NCI-H2227 (cell line): ENCODE results near the gene SYNE2.

Experiments
- DNase-seq: peaks from one replicate; lab custom pipeline; 2025; ENCODE audit not compliant: unreplicated experiment; lab: John Stamatoyannopoulos, UW

Gene SYNE2

DNA sequence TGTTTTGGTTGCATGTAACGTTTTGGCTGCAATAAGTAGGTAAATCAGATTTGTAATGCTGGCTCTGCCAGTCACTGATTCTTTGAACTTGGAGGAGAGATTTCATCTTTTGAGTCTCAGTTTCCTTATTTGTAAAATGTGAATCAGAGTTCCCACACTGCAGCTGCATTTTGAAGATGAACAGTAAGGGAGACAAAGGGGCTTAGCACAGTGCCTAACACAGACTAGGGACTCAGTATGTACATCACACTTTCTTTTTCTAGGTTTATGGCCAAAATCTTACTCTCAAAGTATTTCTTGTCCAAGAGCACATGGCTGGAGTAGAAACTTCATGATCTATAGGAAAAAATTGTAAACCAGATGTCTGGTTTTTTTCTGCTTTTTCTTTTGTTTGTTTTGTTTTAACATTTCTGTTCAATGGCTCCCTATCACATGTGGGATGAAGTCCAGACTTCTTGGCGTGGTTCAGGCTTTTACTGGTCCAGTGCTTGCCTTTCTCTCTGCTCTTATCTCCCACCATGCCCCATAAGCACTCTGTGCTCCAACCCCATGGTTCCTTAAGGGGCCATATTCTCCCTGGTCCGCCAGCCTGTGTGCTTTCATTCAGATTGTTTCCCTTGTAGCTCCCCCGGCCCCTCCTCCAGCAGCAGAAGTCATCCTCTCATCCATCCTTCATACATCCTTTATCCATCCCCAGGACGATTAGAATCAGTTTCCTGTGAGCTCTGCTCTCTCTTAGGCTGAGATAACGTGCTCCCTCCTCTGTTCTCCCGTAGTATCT lies 58.0 kb downstream of the SYNE2 start:
- DNase-seq: no peak

DNA sequence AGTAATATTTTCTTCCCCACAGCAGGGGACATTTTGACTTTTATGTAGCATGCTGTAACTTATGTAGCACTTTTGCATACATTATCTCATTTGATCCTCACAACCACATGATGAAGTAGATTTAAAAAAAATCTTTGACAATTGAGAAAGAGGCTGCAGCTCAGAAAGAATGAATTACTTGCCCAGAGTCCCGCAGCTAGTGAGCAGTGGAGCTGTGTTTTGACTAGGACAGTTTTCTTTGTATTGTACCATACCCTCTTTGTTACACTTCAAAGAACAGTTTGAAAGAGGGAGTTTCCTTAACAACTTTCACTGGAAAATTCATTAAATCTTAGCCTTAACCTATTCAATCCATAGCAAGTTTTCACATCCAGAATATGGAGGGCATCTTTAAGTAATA lies 58.6 kb downstream of the SYNE2 start:
- no peak for DNase-seq

DNA sequence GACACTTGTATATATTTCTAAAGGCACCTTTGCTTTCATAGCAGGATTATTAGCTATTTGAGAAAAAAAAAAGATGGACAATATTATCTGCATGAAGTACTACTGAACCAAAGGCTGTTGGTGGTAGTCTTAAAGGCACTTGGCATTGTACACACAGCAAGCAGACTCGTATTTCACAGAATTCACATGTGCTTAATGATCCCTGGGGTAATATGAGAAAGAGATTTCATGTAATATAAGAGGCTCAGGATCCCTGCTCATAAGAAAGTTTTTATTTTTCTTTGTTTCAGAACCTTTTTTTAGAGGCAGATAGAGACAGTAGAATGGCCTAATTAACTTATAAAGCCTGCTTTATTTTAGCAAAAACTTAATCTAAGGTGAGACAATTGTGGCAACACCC lies 59.5 kb downstream of the SYNE2 start:
- no peak for DNase-seq

GRCh38 chr14:63918411-63918810 lies 65.6 kb downstream of the SYNE2 start:
- DNase-seq: no peak

- DNase-seq: no peak
These were observed 70.1 kb downstream of the SYNE2 start for GRCh38 chr14:63922696-63923421.

- no peak for DNase-seq
These were observed 70.6 kb downstream of the SYNE2 start for GRCh38 chr14:63923422-63923752.

DNA sequence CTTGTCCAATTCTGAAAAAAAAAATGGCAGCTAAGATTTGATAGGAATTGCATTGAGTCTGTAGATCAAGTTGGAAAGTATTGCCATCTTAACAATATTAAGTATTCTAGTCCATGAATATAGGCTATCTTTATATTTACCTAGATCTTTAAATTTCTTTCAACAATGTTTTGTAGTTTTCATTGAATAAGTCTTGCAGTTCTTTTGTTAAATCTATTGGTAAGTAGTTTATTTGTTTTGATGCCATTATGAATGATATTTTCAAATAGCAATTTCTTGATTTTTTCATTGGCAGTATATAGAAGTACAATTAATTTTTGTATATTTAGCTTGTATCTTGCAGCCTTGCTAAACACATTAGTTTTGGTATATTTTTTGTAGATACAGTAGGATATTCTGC lies 71.6 kb downstream of the SYNE2 start:
- DNase-seq: no peak

GRCh38 chr14:63926641-63927040 lies 73.8 kb downstream of the SYNE2 start:
- DNase-seq: no peak

DNA sequence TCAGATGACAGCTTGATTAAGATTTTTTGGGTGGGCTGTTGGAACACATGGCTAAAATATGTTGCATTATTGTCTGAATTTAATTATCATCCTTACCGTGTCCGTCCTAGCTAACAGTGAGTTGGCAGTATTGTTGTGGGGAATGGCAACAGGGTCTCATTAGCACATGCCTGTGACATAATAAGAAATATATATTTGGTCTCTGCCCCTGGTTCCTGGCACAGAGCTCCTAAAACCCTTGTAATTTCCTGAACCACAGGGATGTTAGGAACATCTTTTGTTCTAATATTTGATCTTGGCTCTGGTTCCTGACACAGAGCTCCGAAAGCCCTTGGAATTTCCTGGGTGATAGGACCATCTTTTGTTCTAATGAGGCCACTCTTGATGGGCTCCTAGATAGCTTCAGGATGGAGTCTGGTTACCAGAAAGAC lies 76.0 kb downstream of the SYNE2 start:
- DNase-seq: no peak

DNA sequence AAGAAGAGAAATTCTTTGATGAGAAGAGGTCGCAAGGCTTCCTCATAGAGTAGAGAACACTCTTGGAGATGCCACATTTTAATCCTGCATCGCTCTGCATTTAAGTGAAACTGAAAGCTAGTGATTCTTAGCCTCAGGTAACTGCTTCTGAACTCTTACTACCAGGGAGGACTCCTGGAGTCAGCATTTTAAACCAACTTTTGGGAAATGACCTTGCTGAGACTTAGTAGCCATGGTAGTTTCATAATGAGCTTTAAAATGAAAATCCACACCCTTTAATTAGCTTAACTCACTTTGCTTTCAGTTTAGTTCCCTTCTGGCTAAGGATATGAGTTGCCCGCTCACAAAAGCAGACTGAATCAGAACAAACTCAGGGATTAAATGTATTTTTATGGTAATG lies 80.3 kb downstream of the SYNE2 start:
- DNase-seq: no peak

DNA sequence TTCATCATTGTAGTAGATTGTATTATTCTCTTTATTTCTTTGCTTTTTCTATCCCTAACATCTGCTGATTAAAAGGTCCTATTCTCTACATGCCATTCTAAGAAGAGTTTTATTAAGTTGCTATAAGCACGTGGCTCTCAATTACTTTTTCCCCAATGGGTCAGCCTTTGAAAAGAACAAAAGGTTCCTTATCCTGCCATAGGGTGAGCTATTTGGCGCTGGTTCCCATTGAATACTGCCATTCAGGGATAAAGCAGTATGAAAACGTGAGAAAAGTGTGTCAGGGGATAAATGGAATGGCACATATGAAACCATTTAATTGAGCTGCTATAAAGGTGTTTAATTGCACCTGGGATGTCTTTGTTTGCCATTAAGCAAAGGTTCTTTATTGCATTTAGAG lies 80.9 kb downstream of the SYNE2 start:
- no peak for DNase-seq

DNA sequence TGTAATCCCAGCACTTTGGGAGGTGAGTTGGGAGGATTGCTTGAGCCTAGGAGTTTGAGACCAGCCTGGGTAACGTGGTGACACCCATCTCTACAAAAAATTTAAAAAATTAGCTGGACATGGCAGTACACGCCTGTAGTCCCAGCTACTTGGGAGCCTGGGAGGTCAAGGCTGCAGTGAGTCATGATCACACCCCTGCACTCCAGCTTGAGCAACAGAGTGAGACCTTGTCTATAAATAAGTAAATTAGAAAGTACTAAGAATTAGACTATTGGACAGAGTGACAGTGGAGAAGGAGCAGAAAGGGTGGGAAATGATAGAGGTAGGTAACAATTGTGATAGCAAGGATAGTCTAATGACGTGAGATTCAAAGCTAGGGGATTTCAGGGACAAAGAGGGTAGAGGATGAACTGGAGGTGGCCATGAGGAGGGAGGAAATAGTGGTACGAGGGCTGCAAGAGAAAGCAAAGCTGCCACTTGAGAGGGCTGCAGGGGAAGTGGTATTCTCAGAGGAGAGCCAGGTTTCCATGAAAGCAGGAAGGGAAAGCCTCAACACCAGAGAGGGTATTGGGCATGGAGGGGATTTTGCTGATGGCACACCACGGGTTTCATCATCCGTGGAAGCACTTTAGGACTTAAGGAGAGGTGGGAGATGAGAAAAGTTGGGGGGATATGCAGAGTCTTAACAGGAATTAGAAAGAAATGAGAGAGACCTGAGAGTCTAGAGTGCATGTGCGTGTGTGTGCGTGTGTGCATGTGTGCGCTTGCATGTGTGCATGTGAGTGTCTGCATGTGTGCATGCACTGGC lies 85.6 kb downstream of the SYNE2 start:
- DNase-seq: no peak

DNA sequence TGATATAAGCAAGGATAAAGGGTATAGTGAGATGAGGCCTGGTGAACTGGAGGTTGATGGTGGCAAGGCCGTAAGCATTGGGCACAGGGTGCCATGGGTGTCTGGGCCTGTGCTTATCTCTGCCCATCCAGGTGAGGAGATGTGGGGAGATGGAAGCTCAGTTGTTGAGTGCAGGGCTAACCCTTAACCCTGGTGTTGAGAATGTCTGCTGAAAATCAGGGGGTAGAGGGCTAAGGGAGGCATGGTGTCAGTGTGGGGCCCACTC lies 86.1 kb downstream of the SYNE2 start:
- DNase-seq: no peak

- DNase-seq: no peak
These were observed 87.6 kb downstream of the SYNE2 start for GRCh38 chr14:63940387-63940786.

DNA sequence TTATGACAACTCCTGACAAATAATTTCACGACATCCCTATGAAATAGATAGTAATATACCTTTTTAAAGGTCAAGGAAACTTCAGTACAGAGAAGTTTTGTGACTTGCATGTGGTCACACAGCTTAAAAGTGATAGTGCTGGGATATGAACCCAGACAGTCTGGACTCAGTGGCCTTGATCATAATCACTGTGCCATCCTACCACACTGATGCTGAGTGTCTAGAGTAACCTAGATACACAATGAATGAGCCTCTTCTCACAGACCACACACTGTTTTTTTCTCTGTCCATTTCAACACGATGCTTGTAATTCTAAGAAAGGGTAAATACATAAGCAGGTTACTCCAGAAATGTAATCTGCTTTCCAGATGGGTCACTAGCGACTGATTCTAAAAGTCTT lies 88.2 kb downstream of the SYNE2 start:
- DNase-seq: no peak

DNA sequence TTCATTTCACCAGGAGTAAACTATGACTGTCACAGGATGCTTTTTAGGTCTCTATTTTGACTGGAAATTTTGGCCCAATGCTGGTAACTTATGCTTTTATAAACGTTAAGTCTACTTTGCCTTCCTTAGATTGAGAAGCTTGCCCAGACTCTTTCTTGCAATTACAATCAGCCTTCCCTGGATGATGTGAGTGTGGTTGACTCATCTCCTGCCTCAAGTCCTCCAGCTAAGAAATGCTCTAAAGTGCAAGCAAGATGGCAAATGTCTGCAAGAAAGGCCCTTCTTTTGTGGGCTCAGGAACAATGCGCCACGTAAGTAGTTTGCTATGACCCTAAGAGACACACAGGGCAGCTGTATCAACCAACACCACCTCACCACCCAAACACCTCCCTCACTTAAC lies 96.9 kb downstream of the SYNE2 start:
- no peak for DNase-seq

DNA sequence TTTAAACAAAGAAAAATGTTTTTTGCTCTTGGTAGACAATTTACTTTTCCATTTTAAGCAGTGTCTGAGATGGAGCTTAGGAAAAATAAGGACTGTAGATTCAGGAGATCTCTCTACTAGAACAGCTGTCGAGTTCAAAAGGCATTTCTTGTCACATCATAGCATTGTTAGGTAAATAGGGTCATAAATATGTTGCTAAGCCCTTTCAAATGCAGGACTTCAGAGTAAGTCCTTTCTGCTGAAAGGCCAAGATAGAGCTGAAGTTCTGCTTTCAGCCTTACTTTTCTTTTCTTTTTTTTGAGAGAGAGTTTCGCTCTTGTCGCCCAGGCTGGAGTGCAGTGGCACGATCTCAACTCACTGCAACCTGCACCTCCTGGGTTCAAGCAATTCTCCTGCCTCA lies 98.2 kb downstream of the SYNE2 start:
- DNase-seq: no peak

- no peak for DNase-seq
These were observed 98.6 kb downstream of the SYNE2 start for GRCh38 chr14:63951429-63951828.

GRCh38 chr14:63952053-63952932 lies 99.5 kb downstream of the SYNE2 start:
- DNase-seq: no peak

DNA sequence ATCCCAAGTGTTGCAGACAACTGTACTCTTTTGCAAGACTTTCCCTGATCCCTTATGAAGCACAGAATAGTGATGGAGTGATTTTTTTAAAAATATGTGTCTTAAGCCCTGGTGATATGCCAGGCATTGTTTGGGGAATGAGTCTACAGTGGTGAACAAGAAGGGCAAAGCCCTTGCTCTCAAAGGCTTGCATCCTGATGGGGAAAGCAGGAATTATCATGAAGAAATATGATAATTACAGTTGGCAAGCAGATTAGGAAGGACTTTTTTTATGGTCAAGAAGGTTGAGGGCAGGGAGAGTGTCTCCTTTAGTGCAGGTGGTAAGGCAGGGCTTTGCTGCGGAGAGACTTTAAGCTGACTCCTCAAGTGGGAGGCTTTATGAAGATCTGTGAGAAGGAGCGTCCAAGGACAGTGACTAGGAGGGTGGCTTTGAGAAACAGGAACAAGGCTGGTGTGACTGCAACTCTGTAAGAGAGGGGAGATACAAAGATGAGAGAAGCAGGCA lies 100.2 kb downstream of the SYNE2 start:
- DNase-seq: no peak

DNA sequence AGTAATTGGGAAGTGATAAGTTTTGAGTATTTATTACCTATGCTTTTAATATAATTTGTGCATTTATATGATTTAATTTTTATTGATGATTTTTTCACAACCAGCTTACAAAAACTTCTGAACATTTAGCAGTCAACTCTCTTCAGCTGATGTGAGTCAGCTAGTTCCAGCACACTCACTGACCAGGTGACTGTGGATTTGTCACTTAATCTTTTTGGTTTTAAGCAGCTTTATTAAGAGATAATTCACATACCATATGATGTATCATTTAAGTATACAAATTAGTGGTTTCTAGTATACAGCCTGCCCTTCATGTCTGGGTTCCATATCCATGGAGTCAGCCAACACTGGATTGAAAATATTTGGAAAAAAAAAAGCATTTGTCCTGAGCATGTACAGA lies 103.5 kb downstream of the SYNE2 start:
- DNase-seq: no peak
